Keratinocyte (primary cell): ENCODE results near the gene CPPED1.

Experiments used
- EZH2 ChIP-seq: IDR thresholded peaks from one replicate; pipeline ENCODE4 v1.6.1; 2012; ENCODE audit warnings: inconsistent platforms, mild to moderate bottlenecking, low read length, moderate library complexity
- TF ChIP-seq, protein P1 (sequence below), 3 experiments: IDR thresholded peaks in 1 of 3; conservative IDR thresholded peaks in 1 of 3; optimal IDR thresholded peaks in 1 of 3; 2 replicates in 2 of 3; 3 replicates in 1 of 3; pipeline versions ENCODE3 to v1.5.1; 2011; ENCODE audit warnings: low read length in 3 of 3, mild to moderate bottlenecking in 3 of 3, moderate library complexity in 2 of 3, control low read depth in 1 of 3, inconsistent platforms in 1 of 3; ENCODE audit not compliant: insufficient read depth in 2 of 3; ENCODE audit errors: extremely low read depth in 1 of 3

DNA sequence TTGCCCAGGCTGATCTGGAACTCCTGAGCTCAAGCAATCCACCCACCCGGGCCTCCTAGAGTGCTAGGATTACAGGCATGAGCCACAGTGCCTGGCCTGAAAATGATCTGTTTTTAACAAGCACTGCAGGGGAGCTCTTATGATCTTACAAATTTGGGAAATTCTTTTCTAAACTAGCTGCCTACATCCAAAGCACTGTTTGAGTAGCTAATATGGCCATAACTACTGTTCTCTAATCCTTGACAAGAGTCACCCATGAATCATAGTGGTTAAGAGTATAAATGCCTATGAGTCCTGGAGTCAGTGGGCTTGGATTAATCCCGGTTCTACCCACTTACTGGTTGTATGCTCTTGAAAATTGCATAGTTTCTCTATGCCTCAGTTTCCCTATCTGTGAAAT lies 1.4 kb upstream of the CPPED1 start:
- TF ChIP-seq, protein P1, sequence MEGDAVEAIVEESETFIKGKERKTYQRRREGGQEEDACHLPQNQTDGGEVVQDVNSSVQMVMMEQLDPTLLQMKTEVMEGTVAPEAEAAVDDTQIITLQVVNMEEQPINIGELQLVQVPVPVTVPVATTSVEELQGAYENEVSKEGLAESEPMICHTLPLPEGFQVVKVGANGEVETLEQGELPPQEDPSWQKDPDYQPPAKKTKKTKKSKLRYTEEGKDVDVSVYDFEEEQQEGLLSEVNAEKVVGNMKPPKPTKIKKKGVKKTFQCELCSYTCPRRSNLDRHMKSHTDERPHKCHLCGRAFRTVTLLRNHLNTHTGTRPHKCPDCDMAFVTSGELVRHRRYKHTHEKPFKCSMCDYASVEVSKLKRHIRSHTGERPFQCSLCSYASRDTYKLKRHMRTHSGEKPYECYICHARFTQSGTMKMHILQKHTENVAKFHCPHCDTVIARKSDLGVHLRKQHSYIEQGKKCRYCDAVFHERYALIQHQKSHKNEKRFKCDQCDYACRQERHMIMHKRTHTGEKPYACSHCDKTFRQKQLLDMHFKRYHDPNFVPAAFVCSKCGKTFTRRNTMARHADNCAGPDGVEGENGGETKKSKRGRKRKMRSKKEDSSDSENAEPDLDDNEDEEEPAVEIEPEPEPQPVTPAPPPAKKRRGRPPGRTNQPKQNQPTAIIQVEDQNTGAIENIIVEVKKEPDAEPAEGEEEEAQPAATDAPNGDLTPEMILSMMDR (optimal IDR thresholded peaks at IDR 0.05 in 1 of 3, IDR thresholded peaks at IDR 0.05 in 1 of 3, conservative IDR thresholded peaks at IDR 0.05 in 1 of 3; ENCODE audit: extremely low read depth in 1 of 3, insufficient read depth in 2 of 3, low read length in 3 of 3) = no peak
- TF ChIP-seq EZH2 = no peak
